ENCODE measurements around the gene ATP5PO.

DNA sequence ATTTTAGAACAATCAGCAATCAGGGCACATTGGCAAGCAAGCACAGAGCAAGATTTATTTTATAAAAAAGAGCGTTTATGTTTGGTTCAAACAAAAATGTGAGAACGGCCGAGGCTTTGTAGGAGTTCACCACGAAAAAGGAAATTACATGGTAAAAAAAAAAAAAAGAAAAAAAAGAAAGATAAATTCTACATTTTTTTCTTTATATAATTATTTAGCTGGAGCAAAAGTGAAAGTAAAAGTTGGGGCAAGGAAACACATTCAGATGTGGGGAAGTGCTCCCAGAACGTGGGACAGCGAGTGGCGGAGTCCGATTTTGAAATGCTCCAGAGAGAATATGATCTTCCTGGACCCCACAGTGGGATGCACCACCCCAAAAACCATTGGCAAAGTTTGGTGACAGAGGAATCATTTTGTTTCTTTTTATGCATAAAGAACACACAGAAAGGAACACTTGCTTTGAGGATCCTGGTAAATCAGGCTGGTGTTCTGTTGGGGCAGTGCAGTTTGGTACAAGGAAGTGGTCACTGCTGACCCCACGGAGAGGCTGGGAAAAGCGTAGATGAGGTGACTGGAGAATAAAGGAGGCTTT is 16.3 kb upstream of the ATP5PO start:
- TF ChIP-seq EZH2 (IDR thresholded peaks at IDR 0.05) (no peak), EZH2phosphoT487 (IDR thresholded peaks at IDR 0.05) (no peak)
- TF ChIP-seq, protein P1, sequence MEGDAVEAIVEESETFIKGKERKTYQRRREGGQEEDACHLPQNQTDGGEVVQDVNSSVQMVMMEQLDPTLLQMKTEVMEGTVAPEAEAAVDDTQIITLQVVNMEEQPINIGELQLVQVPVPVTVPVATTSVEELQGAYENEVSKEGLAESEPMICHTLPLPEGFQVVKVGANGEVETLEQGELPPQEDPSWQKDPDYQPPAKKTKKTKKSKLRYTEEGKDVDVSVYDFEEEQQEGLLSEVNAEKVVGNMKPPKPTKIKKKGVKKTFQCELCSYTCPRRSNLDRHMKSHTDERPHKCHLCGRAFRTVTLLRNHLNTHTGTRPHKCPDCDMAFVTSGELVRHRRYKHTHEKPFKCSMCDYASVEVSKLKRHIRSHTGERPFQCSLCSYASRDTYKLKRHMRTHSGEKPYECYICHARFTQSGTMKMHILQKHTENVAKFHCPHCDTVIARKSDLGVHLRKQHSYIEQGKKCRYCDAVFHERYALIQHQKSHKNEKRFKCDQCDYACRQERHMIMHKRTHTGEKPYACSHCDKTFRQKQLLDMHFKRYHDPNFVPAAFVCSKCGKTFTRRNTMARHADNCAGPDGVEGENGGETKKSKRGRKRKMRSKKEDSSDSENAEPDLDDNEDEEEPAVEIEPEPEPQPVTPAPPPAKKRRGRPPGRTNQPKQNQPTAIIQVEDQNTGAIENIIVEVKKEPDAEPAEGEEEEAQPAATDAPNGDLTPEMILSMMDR (IDR thresholded peaks at IDR 0.05), result no peak

All from neural progenitor cell (in vitro differentiated cells).